Ecto neural progenitor cell (in vitro differentiated cells): ENCODE data around the gene KCNJ5.
"Not testable (repeated sequence)": the region's sequence is repeated elsewhere in the genome, so short reads cannot be mapped to it uniquely, and the experiment has no call there.

ENCODE experiments used
- DNase-seq: peaks from one replicate; pipeline ENCODE4 v3.0.0-alpha.2; 2018; ENCODE audit warnings: low spot score

KCNJ5 gene

DNA sequence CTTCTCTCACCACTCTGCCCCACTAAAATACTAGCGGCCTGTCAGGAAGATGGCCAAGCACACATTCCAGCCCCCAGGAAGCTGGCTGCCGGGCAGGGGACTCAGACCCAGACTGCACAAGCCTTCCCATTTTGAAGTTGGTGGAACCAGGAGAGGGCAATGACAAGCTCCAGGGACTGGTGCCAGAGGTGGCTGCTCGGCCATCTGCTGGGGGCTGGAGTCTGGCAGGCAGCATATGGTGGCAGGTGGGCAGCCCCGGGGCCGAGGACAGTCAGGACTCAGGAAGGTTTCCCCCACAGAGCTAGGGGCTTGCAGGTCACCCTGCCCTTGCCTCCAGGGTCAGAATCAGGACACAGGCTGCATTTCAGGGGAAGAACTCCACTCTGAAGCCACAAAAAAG lies 22.6 kb downstream of the KCNJ5 start:
- DNase-seq: no peak

DNA sequence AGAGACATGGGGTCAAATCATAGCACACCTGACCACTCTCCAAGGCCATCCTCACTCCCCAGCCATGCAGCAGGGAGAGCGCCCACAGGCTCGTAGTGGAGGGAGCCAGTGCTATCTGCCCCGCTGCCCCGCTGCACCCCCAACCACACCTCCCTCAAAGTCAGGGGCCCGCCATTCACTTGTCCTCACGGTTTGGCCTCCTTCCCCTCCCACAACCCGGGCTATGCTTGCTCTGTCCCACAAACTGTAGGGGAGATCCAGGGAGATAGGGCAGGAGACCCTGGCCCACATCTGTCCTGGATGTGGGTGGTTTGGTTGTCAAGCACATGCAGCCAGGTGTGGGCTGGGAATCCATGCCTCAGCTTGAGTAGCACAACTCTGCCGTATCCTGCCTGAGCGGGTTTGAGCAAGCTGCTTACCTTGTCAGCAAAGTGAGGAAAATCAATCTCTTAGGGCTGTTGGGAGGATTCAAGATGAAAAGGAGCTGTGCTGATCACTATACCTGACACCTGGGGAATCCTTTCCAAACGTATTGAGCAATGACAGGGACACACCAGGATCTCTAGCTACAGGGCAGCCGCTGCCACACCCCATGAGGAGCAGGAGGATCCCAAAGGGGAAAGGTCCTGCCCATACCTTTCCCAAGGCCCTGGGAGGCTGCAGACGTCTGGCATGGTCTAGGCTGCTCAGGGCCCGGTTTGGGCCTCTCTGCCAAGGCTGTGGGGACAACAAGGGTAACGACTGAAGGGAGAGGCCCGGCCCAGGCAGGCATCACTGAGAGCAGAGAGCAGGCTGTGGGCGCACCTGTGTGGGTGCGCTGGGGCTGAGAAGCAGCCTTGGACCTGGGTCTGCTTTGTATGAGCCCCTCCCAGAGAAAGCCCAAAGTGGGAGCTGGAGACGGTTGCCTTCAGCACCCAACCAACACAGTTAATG lies 23.3 kb downstream of the KCNJ5 start:
- DNase-seq: no peak

DNA sequence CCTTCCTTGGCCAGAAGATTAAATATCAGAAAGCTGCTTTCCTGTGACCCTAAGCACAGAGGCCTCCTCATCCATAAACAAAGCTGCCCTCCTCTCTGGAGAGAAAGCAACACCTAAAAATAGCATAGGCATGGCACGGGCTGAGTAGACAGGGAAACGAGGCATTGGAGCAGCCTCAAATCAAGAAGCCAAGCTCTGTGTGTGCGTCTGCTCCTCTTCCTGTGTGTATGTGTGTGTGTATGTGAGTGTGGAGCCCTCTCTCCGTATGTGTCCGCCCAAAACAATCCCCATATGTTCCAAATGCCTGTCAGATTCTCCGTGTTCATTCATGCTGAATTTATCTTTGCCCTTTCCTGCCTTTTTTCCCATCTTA lies 24.0 kb downstream of the KCNJ5 start:
- DNase-seq: no peak

GRCh38 chr11:128916037-128916572 lies 24.9 kb downstream of the KCNJ5 start:
- DNase-seq: no peak

GRCh38 chr11:128916681-128917080 lies 25.5 kb downstream of the KCNJ5 start:
- DNase-seq: no peak

GRCh38 chr11:128917144-128917724 lies 26.1 kb downstream of the KCNJ5 start:
- DNase-seq: no peak

DNA sequence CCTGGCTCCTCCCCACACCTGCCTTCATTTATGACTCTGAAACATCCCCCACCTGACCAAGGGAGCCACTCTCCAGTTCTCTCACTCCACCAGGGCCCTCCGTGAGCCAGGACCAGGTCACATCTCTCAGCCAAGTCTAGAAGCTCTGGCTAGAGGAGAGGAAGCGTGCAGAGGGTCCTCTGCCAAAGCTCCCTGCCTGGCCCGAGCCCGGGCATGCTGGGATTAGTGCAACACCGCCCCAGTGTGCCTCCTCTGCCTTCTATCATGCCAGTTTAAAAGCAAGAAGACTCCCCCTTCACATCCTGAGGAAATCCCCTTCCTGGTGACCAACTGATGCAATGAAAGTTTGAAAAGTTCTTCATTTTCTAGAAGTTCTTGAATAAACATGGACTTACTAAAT lies 28.1 kb downstream of the KCNJ5 start:
- DNase-seq: no peak

GRCh38 chr11:128919635-128920034 lies 28.5 kb downstream of the KCNJ5 start:
- DNase-seq: not testable (repeated sequence)

DNA sequence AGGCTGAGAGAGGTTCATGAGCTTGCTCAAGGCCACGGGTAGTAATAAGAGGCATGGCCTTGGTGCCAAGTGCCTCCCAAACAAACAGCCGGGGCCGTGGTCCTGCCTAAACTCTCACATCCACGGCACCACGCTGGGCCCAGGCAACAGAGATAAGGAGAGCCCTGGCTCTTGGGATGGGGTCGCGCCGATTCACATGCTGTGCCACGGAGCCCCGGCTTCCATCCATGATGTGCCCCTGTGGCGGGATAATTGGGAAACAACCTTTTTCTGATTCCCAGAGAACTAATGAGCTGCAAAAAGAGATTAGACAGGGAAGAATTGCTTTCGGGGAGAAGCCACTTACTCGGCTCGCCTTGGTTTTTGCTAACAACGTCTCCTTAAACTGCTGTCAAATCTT lies 29.5 kb downstream of the KCNJ5 start:
- no peak for DNase-seq

GRCh38 chr11:128921793-128922192 lies 30.6 kb downstream of the KCNJ5 start:
- DNase-seq: no peak

- no peak for DNase-seq
Observed at GRCh38 chr11:128924104-128924503, 32.9 kb downstream of the KCNJ5 start.

GRCh38 chr11:128924510-128925249 lies 33.5 kb downstream of the KCNJ5 start:
- no peak for DNase-seq

GRCh38 chr11:128925250-128925600 lies 34.1 kb downstream of the KCNJ5 start:
- no peak for DNase-seq

- no peak for DNase-seq
Observed at GRCh38 chr11:128926000-128926399, 34.8 kb downstream of the KCNJ5 start.

- DNase-seq: no peak
Observed at GRCh38 chr11:128926437-128927107, 35.4 kb downstream of the KCNJ5 start.

GRCh38 chr11:128927108-128927461 lies 35.9 kb downstream of the KCNJ5 start:
- no peak for DNase-seq

- no peak for DNase-seq
Observed at GRCh38 chr11:128927683-128928336, 36.7 kb downstream of the KCNJ5 start.

DNA sequence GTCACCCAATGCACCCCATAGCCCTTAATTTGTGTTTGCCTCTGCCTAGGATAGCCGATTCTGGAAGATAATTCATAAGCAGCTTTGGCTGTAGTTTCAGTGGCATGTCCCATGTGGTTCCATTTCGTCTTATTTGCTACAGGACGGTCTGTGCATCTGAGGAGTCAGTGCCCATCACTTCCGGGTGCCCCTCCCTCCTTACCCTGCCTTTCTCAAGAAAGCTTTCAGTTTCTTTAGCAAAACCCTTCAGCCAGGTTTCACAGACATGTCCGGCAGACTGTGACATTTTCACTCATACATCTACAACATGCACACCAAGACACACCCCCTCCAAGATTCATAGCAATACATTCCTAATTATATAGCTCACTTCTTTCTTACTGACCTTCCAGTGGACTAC lies 37.2 kb downstream of the KCNJ5 start:
- DNase-seq: no peak

DNA sequence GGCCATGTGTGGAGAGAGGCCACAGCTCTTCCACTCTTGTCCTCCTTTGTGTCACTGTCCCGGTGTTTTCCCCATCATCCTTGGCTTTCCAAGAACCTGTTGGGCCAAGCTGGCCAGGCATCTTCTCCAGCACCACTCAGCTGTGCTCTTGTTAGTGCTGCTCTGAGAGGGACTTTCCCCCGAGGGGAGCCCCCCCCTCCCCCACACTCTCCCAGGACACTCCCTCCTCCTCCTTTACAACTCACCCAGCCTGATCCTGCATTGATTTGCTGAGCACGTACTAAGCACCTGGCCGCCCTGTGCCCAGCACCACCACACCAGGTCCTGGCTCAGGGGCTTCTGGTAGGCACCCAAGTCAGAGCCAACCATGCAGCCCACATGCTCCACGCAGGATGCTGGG lies 38.3 kb downstream of the KCNJ5 start:
- no peak for DNase-seq

- no peak for DNase-seq
Observed at GRCh38 chr11:128929991-128930390, 38.8 kb downstream of the KCNJ5 start.

GRCh38 chr11:128931066-128931465 lies 39.9 kb downstream of the KCNJ5 start:
- DNase-seq: no peak

DNA sequence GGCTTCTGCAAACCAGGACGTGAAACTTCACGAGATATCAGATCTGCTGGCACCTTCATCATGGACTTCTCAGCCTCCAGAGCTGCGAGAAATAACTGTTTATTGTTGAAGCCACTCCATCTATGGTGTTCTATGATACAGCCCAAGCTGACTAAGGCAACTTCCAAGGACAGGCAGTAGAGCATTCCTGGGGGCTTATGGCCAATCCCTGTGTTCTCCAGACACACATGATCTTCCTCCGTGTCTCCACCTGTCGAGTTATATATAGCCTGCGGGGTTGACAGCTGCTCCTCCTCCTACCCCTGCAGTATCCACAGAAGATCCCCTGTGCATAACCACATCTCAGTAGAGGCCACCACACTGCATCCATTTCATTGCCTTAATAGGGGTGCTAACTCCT lies 40.5 kb downstream of the KCNJ5 start:
- DNase-seq: no peak
